IPS-18a (cell line): ENCODE data around the gene PIP.
"Not testable (repeated sequence)": the region's sequence is repeated elsewhere in the genome, so short reads cannot be mapped to it uniquely, and the experiment has no call there.

Source experiments
- H3K27ac ChIP-seq: one replicate; pipeline ENCODE4 v1.5.1; 2013; ENCODE audit warnings: low read length
- H3K27me3 ChIP-seq: one replicate; pipeline ENCODE4 v1.6.1; 2013; ENCODE audit warnings: mild to moderate bottlenecking, low read length; ENCODE audit not compliant: control insufficient read depth, insufficient read depth
- H3K36me3 ChIP-seq: one replicate; pipeline ENCODE4 v1.6.1; 2013; ENCODE audit warnings: low read depth, low read length; ENCODE audit not compliant: control insufficient read depth
- H3K4me1 ChIP-seq: one replicate; pipeline ENCODE4 v1.6.1; 2013; ENCODE audit warnings: low read depth, low read length; ENCODE audit not compliant: control insufficient read depth
- H3K4me3 ChIP-seq: one replicate; pipeline ENCODE4 v1.5.1; 2013; ENCODE audit warnings: low read length
- H3K9ac ChIP-seq: one replicate; pipeline ENCODE4 v1.6.1; 2013; ENCODE audit warnings: mild to moderate bottlenecking, low read length, moderate library complexity
- H3K9me3 ChIP-seq: one replicate; pipeline ENCODE4 v1.6.1; 2013; ENCODE audit warnings: low read depth, low read length; ENCODE audit not compliant: control insufficient read depth

The PIP gene

GRCh38 chr7:143180771-143181170 lies 48.9 kb downstream of the PIP start:
- H3K9me3 ChIP-seq, H3K27me3 ChIP-seq, H3K9ac ChIP-seq: not testable (repeated sequence)

GRCh38 chr7:143181349-143181748 lies 49.5 kb downstream of the PIP start:
- Histone ChIP-seq H3K27me3 (no peaks in the 10 kb centered on the region), H3K4me3 (no peak overlapping the region), H3K9ac (no peak overlapping the region), H3K4me1 (no peaks in the 10 kb centered on the region), H3K27ac (no peak overlapping the region), H3K36me3 (no peaks in the 10 kb centered on the region), H3K9me3 (no peaks in the 10 kb centered on the region)

More at GRCh38 chr7:143180771-143181170, 48.9 kb downstream of the PIP start:
- H3K4me1 ChIP-seq, H3K27ac ChIP-seq, H3K36me3 ChIP-seq, H3K4me3 ChIP-seq: not testable (repeated sequence)

- Histone ChIP-seq H3K27ac (no peak within 1 kb of the TSS), H3K4me3 (no peak within 1 kb of the TSS), H3K9ac (no peak within 1 kb of the TSS), H3K4me1 (no peaks in the 10 kb centered on the region), H3K9me3 (no peaks in the 10 kb centered on the region), H3K27me3 (no peaks in the 10 kb centered on the region), H3K36me3 (no peaks in the 10 kb centered on the region)
These were observed 51.1 kb downstream of the PIP start, which contains the start of gene TAS2R39 for GRCh38 chr7:143183024-143183423. TSS of gene TAS2R39 (plus strand) at chr7:143183419. CDS start at chr7:143183419, 0 bp downstream.

GRCh38 chr7:143185551-143185950 lies 53.7 kb downstream of the PIP start:
- H3K9ac ChIP-seq, result no peak overlapping the region
- no peaks in the 10 kb centered on the region for H3K4me1 ChIP-seq
- H3K27me3 ChIP-seq, result no peaks in the 10 kb centered on the region
- no peaks in the 10 kb centered on the region for H3K9me3 ChIP-seq
- H3K36me3 ChIP-seq, result no peaks in the 10 kb centered on the region
- no peak overlapping the region for H3K4me3 ChIP-seq
- no peak overlapping the region for H3K27ac ChIP-seq

GRCh38 chr7:143188994-143189393 lies 57.1 kb downstream of the PIP start:
- no peak overlapping the region for H3K9ac ChIP-seq
- no peak overlapping the region for H3K27ac ChIP-seq

More at GRCh38 chr7:143188994-143189393, 57.1 kb downstream of the PIP start:
- Histone ChIP-seq H3K36me3 (no peaks in the 10 kb centered on the region), H3K4me1 (no peaks in the 10 kb centered on the region), H3K27me3 (no peaks in the 10 kb centered on the region), H3K4me3 (no peak overlapping the region), H3K9me3 (no peaks in the 10 kb centered on the region)
